ENCODE measurements around the gene LTBP3. TPM values are rescaled to one million over a fixed set of nuclear protein-coding genes. Genes with fewer than 3 reads are reported as not detected.

The LTBP3 gene
- total and polyA plus RNA-seq, 9 of the 15 experiments (the other 6 are each of a cell fraction or from before 2014, with no cell fraction given): 0.06 to 20.5 (median 4.8) TPM

DNA sequence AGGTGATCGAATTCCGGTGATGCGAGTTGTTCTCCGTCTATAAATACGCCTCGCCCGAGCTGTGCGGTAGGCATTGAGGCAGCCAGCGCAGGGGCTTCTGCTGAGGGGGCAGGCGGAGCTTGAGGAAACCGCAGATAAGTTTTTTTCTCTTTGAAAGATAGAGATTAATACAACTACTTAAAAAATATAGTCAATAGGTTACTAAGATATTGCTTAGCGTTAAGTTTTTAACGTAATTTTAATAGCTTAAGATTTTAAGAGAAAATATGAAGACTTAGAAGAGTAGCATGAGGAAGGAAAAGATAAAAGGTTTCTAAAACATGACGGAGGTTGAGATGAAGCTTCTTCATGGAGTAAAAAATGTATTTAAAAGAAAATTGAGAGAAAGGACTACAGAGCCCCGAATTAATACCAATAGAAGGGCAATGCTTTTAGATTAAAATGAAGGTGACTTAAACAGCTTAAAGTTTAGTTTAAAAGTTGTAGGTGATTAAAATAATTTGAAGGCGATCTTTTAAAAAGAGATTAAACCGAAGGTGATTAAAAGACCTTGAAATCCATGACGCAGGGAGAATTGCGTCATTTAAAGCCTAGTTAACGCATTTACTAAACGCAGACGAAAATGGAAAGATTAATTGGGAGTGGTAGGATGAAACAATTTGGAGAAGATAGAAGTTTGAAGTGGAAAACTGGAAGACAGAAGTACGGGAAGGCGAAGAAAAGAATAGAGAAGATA, 59.0 kb downstream of the LTBP3 start, which contains the start of gene MALAT1 (continued):
- TF ChIP-seq, protein P1, sequence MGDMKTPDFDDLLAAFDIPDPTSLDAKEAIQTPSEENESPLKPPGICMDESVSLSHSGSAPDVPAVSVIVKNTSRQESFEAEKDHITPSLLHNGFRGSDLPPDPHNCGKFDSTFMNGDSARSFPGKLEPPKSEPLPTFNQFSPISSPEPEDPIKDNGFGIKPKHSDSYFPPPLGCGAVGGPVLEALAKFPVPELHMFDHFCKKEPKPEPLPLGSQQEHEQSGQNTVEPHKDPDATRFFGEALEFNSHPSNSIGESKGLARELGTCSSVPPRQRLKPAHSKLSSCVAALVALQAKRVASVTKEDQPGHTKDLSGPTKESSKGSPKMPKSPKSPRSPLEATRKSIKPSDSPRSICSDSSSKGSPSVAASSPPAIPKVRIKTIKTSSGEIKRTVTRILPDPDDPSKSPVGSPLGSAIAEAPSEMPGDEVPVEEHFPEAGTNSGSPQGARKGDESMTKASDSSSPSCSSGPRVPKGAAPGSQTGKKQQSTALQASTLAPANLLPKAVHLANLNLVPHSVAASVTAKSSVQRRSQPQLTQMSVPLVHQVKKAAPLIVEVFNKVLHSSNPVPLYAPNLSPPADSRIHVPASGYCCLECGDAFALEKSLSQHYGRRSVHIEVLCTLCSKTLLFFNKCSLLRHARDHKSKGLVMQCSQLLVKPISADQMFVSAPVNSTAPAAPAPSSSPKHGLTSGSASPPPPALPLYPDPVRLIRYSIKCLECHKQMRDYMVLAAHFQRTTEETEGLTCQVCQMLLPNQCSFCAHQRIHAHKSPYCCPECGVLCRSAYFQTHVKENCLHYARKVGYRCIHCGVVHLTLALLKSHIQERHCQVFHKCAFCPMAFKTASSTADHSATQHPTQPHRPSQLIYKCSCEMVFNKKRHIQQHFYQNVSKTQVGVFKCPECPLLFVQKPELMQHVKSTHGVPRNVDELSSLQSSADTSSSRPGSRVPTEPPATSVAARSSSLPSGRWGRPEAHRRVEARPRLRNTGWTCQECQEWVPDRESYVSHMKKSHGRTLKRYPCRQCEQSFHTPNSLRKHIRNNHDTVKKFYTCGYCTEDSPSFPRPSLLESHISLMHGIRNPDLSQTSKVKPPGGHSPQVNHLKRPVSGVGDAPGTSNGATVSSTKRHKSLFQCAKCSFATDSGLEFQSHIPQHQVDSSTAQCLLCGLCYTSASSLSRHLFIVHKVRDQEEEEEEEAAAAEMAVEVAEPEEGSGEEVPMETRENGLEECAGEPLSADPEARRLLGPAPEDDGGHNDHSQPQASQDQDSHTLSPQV (IDR thresholded peaks at IDR 0.05): 0 out of 2 replicates have a peak, but pooled peaks have one; percentile 55

DNA sequence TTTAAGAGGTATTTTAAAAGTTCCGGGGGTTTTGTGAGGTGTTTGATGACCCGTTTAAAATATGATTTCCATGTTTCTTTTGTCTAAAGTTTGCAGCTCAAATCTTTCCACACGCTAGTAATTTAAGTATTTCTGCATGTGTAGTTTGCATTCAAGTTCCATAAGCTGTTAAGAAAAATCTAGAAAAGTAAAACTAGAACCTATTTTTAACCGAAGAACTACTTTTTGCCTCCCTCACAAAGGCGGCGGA, 59.5 kb downstream of the LTBP3 start:
- ChIA-PET CTCF (ENCODE audit: low intra/inter-chr PET ratio) (no interaction called here), POLR2A (interaction anchor here (0.6 to 27.6 kb wide), 76 partner anchors 10 to 721 kb away, joined by 3 to 2118 read pairs (median 9); partner anchors contain the start of genes CCDC85B, CDC42EP2, DPF2 and EHBP1L1)
- Histone ChIP-seq H3K4me2 (ENCODE audit: insufficient read depth, low read length) (peak overlapping the region; percentile 91), H3K4me1 (replicated peaks in 1 of 2; ENCODE audit: control insufficient read depth in 2 of 2, insufficient read depth in 2 of 2, low read length in 2 of 2) (peaks cover 25 to 27% of the 10 kb centered on the region in 2 experiments), H3K27ac (ENCODE audit: extremely low read depth, low read depth, low read length) (peak overlapping the region; percentile 99), H3K4me3 (peak overlapping the region; percentile 84), H3K79me2 (ENCODE audit: control insufficient read depth, insufficient read depth, low read length) (peaks cover 95% of the 10 kb centered on the region), H3K27me3 (ENCODE audit: control insufficient read depth in 2 of 2, insufficient read depth in 2 of 2, low read length in 2 of 2) (no peaks in the 10 kb centered on the region), H3K36me3 (ENCODE audit: control insufficient read depth, insufficient read depth, low read length) (peaks cover 46% of the 10 kb centered on the region), H4K20me1 (replicated peaks; ENCODE audit: control insufficient read depth, insufficient read depth, low read length) (peaks cover 45% of the 10 kb centered on the region), H3K9ac (ENCODE audit: insufficient read depth in 1 of 2, low read depth in 2 of 2, low read length in 2 of 2) (peak overlapping the region; percentile 93 to 100), H3K9me3 (replicated peaks; ENCODE audit: control insufficient read depth, insufficient read depth, low read depth, low read length) (no peaks in the 10 kb centered on the region), H3K9me1 (ENCODE audit: control insufficient read depth, insufficient read depth, low read length) (no peaks in the 10 kb centered on the region), H2AFZ (ENCODE audit: low read depth, low read length) (peak overlapping the region; percentile 27; the same call in 1 of the 2 replicates)
- DNase-seq (ENCODE audit: extremely low read depth in 1 of 4, low spot score in 3 of 4): no peak
- intact Hi-C loops (cut with micrococcal nuclease): no loop called here
- FAIRE-seq: no peak
- no peak for ATAC-seq
- in situ Hi-C loops (cut with MboI): no loop called here
- BruUV-seq (replicated peaks): no TSS peak
- 0% methylated on average over 6 of the region's 6 CpGs for WGBS (ENCODE audit: insufficient coverage, low coverage, missing lambda C conversion rate)
- TF ChIP-seq FOXK2 (conservative IDR thresholded peaks at IDR 0.05 in 1 of 2, IDR thresholded peaks at IDR 0.05 in 1 of 2; ENCODE audit: low read depth in 2 of 2) (no peak), SMARCA4 (IDR thresholded peaks at IDR 0.05) (peak; percentile 54), SMAD1 (IDR thresholded peaks at IDR 0.05; ENCODE audit: low read depth, low read length, partially characterized antibody) (no peak), ETV1 (tag; conservative IDR thresholded peaks at IDR 0.05; ENCODE audit: low read depth) (peak; percentile 98), BRD4 (IDR thresholded peaks at IDR 0.05) (peak; percentile 99; the same call in 1 of the 2 replicates), MEF2D (tag; conservative IDR thresholded peaks at IDR 0.05; ENCODE audit: low read depth) (peak; percentile 92), ELF1 (tag; IDR thresholded peaks at IDR 0.05) (peak; percentile 65; the same call in 1 of the 2 replicates), ZNF3 (CRISPR knock-in tag; IDR thresholded peaks at IDR 0.05) (no peak), ZZZ3 (IDR thresholded peaks at IDR 0.05) (no peak), BACH1 (tag; IDR thresholded peaks at IDR 0.05) (peak; percentile 18), HDAC2 (IDR thresholded peaks at IDR 0.05) (peak; percentile 26; the same call in 1 of the 2 replicates), HNRNPL (IDR thresholded peaks at IDR 0.05; ENCODE audit: low read depth, low read length) (no peak), ZNF75A (CRISPR knock-in tag; IDR thresholded peaks at IDR 0.05) (no peak), L3MBTL2 (IDR thresholded peaks at IDR 0.05) (0 out of 2 replicates have a peak, but pooled peaks have one; percentile 27), ZNF644 (tag; IDR thresholded peaks at IDR 0.05; ENCODE audit: low read depth) (0 out of 2 replicates have a peak, but pooled peaks have one; percentile 38)
- TF ChIP-seq, protein P2, sequence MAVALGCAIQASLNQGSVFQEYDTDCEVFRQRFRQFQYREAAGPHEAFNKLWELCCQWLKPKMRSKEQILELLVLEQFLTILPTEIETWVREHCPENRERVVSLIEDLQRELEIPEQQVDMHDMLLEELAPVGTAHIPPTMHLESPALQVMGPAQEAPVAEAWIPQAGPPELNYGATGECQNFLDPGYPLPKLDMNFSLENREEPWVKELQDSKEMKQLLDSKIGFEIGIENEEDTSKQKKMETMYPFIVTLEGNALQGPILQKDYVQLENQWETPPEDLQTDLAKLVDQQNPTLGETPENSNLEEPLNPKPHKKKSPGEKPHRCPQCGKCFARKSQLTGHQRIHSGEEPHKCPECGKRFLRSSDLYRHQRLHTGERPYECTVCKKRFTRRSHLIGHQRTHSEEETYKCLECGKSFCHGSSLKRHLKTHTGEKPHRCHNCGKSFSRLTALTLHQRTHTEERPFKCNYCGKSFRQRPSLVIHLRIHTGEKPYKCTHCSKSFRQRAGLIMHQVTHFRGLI (CRISPR knock-in tag; IDR thresholded peaks at IDR 0.05): no peak
